IPS-NIHi11 (cell line): ENCODE results near the gene SNX10.

Experiments
- DNase-seq: peaks from one replicate; pipeline ENCODE4 v3.0.0; 2012; ENCODE audit warnings: mixed read lengths, low spot score

Gene SNX10

DNA sequence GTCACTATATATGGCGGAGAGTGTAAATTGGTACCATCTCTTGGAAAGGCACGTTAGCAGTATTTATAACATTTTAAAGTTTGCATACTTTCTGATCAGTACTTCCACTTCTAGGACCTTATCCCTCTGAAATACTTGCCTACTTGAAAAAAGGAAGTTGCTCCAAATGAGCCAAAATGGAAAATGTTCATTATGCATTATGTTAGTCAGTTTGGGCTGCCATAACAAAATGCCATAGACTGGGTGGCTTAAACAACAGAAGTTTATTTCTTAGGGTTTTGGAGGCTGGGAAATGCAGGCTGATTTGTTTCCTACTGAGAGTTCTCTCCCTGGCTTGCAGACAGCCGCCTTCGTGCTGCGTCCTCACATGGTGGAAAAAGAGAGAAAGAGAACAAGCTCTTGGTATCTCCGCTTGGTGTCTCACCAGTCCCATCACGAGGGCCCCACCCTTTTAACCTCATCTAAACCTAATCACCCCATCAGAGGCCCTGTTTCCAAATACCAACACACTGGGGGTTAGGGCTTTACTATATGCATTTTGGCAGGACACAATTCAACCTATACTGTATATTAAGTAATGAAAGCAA lies 6.9 kb downstream of the SNX10 start:
- DNase-seq: no peak

DNA sequence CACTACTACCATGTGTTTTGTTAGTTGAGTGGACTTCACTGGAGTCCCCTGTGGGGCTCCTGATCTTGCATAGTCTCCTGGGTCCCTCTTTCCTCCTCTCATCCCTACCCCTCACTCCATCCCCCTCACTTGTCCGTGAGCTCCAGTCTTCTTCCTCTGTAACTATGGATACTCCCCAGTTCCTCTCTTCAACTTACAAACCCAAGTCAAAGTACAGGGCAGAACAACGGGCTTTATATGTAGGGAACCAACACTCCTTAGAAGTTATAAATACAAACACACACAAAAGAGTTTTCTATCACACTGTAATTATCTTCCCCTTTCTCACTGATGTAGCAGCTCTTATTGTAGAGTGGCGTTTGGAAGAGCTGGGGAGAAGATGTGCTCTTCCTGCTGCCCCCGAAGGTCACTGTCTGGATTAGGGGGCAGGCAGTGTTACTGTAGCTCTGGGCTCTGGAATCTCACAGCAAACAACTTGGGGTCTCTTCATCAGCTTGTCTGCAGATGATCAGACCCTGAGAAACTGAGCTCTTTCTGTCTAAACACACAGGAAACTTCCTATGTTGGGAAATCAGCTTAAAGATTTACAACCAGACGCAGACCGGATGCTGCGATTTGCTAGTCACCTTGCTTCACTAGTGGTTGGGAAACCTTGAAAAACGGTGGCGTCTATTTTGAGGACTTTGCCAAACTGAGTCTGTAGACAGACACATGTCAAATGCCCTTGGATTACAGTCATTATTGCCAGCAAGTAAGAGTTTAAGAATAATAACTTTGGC lies 13.6 kb downstream of the SNX10 start:
- no peak for DNase-seq

DNA sequence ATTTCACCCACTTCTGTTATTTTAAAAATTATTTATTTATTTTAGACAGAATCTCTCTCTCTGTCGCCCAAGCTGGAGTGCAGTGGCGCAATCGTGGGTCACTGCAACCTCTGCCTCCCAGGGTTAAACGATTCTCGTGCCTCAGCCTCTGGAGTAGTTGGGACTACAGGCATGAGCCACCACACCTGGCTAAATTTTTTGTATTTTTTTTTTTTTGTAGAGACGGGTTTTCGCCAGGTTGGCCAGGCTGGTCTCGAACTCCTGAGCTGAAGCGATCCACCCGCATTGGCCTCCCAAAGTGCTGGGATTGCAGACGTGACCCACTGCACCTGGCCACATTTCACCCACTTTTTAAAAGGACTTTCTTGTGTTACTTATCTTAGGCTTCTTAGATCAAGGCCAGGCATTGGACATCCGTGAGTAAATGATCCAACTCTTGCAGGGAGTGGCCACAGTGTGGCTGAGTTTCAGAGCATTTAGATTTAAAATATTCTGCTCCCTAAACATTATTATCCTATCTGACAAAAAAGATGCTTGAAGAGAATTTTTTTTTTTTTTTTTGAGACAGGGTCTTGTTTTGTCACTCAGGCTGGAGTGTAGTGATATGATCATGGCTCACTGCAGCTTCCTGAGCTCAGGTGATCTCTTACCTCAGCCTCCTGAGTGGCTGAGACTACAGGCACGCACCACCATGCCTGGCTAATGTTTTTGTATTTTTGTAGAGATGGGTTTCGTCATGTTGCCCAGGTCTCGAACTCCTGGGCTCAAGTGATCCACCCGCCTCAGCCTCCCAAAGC lies 14.4 kb downstream of the SNX10 start:
- DNase-seq: no peak

DNA sequence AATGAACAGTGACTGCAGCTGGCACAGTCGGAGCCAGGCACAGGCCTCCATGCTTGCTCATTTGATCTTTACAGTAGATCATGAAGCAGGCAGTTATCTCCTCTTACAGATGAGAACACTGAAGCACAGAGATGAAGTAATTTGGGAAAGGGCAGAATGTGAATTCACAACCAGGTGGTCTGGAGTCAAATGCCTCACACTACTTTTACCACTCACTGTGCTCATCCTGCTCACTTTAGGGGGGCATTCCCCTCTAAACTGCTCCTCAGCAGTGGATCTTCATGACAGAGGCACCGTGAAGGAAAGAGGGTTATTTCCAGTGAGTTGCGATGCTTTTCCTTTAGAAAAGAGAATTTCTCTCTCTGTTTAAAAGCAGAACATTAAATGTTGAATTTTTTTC lies 15.1 kb downstream of the SNX10 start:
- DNase-seq: no peak

DNA sequence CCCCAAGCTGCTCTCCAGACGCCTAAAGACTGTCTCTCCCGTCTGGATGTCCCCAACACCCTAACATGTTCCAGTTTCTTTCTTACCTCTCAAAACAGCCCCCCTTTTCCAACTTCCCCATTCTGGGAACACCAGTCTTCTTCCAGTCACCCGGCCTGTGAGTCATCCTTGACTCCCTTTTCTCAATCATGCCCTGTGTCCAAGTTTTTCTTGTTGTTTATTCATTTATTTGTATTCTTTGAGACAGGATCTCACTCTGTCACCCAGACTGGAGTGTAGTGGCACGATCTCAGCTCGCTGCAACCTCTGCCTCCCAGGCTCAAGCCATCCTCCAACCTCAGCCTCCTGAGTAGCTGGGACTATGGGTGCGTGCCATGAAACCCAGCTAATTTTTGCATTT lies 15.6 kb downstream of the SNX10 start:
- DNase-seq: no peak

DNA sequence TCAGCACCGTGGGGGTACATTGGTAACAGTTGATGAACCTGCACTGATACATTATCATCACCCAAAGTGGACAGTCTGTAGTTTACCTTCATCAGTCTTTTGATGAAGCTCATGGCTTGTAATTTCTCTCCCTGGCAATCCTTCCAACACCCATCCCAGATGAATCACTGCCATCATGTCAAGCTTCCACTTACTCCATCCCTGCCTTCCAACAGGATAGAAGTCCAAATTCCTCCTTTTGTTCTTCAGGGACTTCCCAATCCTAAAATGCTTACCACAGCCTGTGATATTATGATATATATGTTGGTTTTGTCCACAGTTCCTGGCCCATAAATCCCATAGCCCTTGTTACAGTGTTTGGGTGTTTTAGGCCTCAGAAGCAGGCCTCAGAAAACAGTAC lies 16.1 kb downstream of the SNX10 start:
- no peak for DNase-seq

DNA sequence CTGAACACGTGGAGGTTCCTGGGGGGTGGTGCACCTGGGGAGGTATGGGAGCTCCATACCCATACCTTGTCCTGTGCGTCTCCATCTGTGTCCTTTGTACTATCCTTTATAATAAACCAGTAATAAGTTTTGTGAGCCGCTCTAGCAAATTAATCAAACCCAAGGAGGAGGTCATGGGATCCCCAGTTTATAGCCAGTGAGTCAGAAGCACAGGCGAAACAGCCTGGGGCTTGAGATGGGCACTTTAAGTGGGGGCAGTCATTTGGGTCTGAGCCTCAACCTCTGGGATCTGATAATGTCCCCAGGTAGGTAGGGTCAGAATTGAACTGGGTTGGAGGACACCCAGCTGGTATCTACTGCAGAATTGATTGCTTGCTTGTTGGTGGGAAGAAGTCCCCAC lies 16.9 kb downstream of the SNX10 start:
- no peak for DNase-seq

DNA sequence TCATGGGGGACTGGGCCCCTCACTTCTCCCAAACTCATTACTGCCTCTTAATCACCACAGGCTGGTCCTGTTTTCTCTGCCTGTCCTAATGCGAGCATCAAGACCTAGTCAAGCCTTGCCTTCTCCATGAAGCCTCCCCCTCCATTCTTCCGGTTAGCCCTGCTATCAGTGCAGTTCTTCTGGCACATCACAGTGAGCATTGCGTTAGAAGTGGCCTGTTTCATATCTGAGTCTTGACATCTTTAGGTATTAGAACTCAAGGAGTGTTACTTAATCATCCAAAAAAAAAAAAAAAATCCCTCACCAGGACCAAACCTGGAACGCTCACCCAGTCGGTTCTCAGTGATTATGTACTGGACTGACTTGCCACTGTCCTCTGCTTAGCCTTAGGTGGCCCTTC lies 17.4 kb downstream of the SNX10 start:
- no peak for DNase-seq

DNA sequence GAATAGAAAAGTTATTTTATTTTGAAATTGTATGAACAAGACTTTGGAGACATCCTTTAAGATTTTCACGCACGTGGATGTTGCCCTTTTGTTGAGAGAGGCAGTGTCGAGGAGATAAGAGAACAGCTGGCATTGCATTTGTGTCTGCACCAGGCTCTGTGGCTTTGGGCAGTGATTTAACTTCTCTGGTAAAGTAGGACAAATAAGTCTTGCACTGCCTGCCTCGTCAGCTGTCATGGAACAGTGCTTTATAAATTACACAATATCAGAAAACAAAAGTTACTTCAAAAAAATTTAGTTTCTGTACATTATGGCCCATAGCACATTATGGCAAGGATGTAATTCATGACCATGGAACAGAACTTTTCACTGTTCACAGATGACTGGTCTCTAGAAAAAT lies 20.1 kb downstream of the SNX10 start:
- no peak for DNase-seq

DNA sequence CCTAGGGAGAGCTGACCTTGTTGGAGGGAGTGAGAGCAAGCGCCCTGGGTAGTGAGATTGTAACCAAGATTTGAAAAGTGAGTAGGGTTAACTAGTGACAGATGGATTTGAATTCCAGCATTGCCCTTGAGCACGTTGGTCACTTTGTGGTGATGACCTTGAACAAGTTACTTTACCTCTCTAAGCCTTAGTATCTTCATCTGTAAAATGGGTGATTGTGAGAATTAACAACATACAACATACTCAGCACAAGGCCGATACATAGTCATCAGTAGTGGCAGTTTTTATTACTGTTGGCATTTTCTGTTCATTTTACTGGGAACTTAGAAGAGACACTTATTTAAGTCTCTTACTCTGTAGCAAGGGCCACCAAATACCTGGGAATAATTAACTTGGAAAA lies 25.5 kb downstream of the SNX10 start:
- no peak for DNase-seq

DNA sequence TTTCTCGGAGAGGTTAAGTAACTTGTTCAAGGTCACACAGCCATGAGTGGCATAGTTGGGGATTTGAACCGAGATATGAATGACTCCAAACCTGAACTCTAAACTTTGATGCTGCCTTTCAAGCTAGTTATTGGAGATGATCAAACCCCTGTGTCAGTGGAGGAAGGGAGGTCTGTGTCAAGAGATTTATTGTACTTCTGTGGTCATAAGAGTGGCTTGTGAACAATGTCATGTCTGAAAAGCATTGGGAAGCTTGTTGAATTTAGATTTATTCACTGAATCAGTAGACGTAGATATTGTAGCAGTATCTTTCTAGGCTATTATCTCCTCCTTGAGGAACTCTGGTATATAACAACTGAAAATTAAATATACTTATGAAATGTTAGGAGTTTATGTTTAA lies 27.3 kb downstream of the SNX10 start:
- no peak for DNase-seq

DNA sequence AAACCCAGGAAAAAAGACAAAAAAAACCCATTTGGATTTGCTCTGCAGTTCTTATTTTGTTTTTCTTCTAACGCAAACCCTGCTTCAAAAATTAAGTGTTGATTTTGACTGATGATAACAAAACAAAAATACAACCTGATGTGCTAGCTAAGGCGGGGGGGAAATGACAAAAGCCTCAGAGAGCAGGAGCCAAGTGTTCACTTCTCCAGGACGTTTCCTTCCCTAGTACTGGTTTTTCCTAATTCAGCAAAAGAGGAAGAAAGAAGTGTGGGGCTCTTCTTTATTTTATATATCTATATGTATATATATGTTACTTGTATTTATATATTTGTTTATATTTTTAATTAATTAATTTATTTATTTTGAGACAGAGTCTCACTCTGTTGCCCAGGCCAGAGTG lies 28.0 kb downstream of the SNX10 start:
- DNase-seq: no peak

DNA sequence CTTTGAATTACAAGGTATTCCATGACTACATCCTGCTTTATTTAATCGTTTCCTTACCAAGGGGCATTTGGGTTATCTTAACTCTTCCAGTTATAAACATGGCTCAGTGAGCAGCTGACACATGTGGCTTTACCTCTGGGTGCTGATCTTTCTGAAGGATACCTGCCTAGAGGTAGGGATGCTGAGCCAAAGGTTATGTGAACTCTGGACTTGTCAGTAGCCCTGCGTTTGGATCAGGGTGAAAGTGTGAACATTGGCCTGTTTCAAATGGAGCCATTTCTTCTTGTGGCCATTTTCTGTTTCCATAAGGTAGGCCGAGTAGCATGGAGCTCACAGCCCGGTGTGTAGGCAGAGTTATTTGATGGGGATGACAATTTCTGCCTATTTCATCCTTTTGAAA lies 29.2 kb downstream of the SNX10 start:
- no peak for DNase-seq

DNA sequence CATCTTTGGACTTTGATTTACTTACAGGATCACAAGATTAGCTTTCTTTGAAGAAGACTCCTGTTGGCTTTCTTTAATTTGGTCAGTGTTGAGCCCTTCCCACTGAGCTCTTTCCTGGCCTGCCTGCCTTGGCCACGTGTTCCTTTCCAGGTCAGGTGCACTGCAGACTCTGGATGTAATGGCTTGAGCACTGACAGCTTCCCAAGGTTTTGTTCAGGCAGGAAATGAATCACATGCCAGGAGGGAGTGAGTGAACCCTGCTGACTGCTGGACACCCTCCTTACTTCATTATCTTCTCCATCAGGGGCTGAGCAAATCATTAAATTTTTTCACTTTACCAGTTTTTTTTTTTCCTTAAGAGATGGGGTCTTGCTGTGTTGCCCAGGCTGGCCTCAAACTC lies 29.8 kb downstream of the SNX10 start:
- no peak for DNase-seq

DNA sequence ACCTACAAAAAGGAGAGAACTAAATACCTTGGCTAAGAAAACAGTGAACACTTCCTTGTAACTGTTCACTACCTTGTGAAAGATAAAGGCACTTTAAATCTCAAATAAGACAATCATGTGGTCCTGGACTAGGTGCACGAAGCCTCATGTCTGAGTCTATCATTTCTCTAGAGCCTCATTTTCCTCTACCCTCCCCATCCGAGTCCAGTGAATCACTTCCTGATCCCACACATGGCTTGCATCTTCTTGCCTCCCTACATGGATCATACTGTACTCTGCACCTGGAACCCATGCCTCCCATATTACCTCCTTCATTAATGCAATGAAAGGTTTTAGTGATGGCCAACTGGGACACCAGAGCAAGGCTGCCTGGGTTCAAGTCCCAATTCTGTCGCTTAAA lies 34.5 kb downstream of the SNX10 start:
- no peak for DNase-seq

DNA sequence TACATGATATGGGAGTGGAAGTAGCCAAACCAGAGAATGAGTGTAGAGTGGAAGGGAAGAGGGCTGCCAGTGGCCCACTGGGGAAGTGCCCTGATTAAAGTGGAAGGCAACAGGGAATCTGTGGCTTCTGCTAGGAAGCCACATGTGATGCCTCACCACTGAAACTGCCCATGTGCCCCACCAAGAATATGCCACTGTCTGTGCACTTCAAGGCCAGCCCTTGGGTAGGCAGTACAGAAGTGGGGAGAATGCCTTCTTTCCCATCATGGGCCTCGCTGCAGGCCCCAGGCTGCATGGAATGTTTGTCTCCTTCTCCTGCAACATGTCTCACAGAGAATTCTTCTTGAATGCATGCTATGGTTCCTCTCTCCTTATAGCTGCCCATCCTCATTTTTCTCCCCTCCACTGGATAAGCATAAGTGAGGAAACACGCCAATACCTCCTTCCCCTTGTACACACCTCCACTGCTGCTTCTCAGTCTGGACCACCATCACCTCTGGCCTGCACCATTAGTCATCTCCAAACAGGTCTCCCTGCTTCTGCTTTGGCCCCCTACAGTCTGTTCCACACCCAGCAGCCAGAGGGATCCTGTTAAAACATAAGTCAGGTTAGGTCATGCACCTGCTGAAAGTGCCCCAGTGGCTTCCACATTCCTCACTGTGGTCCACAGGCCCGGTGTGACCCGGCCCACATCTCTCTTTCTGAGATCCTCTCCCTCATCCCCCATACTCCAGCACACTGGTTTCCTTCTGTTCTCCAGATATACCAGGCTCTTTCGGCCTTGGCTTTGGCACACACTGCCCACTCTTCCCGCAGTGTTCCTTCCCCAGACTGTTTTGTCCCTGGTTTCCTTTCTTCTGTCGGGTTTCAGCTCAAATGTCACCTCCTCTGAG lies 37.1 kb downstream of the SNX10 start:
- DNase-seq: no peak

DNA sequence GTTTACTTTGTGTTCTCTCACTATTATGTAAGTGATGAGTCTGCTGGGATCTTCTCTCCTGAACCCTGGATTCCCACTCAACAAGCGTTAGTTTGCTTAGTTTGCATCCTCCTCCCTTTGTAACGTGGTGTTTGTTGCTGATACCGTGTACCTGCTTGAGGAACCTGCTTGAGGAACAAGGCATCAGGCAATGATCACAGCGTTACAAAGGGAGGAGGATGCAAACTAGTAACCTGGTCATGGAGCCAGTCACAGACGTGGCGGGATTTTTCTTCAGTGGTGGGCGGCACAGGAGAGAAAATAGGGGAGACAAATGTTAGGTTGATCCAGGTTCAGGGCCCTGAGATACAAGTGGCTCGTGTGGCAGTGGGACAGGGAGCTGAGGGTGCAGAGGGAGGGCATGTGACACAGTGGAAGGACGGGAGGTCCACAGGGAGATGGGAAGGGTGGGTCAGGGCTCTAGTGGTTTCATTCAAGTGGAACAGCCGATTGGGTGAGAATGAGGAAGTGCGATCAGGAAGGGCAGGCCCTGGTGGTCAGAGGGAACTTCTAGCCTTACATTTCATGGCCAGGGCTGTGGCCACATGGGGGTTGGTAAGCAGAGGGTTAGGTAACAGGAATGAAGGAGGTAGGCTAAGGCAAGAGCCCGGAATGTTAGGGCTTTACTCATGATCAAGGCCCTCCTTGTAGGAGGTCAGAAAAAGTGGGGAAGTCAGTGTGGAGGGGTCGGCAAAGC lies 38.0 kb downstream of the SNX10 start:
- DNase-seq: no peak

DNA sequence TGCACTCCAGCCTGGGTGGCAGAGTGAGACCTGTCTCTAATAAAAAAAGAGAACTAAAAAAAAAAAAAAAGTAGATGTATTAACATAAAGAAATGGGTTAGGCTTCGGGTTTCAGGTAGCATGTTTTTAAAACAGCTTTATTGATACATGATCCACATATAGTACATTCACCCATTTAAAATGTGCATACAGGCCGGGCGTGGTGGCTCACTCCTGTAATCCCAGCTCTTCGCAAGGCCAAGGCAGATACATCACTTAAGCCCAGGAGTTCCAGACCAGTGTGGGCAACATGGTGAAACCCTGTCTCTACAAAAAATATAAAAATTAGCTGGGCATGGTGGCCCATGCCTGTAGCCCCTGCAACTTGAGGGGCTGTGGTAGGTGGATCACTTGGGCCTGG lies 39.5 kb downstream of the SNX10 start:
- no peak for DNase-seq

DNA sequence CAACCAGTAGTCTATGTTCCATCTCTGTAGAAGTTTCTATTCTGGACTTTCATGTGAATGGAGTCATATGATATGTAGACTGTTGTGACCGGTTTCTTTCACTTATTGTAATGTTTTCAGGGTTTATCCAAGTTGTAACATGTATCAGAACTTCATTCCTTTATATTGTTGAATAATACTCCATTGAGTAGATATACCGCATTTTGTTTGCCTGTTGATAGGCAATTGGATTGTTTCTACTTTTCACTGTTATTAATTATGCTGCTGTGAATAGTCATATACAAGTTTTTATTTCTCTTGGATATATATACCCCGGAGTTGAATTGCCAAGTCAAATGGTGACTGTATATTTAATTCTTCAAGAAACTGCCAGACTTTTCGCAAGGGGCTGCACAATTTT lies 40.1 kb downstream of the SNX10 start:
- DNase-seq: no peak

DNA sequence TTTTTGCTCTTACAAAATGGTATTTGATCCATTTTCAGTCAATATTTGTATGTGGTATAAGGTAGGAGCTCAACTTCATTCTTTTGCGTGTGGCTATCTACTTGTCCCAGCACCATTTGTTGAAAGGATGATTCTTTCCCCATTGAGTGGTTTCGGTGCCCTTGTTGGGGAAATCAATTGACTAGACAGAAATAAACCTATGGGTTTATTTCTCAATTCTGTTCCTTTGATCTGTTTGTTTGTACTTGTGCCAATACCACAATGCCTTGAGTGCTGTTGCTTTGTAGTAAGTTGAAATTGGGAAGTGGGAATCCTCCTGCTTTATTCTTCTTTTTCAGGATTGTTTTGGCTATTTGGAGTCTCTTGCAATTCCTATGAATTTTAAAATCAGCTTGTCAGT lies 41.0 kb downstream of the SNX10 start:
- DNase-seq: no peak

DNA sequence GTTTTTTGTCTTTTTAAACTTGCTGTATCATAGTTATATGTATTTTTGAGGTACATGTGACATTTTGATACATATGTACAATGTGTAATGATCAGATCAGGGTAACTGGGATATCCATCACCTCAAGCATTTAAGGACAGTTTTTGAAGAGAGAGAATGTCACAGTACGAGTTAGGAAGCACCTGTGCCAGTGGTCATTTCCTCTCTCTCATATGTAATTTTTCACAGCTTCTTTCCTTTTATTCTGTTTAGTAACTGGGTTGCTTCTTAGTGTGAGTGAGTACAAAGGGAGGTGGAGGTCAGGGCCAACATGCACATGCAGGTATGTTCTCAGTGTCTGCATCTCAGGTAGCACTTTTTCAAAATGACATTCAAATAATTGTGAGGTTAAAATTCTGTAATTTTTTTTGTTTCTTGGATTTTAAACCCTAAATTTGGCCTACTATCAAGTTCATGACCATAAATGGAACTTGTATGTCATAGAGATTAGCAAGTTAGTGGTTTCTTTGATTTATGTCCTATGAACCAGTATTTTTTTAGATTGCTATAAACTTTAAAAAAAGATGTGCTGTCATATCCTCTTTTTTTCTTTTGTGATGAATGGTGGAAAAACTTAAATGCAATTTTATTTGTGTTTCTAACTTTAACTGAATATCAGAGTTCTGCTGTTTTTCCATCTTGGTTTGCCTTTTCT lies 42.7 kb downstream of the SNX10 start:
- no peak for DNase-seq
